Upper lobe of left lung (tissue), 6 donors: ENCODE data around the gene LEPROT. TPM values are rescaled to one million over a fixed set of nuclear protein-coding genes. Genes with fewer than 3 reads are reported as not detected.

Experiments used
- ATAC-seq, 2 donors: fragments of 200-7000 bp; cut with Tn5 transposase; one replicate each; pipeline ENCODE4 v1.9.1; 2022; ENCODE audit warnings: mild to moderate bottlenecking in 2 of 2, moderate library complexity in 2 of 2; ENCODE audit not compliant: low FRiP score in 2 of 2
- DNase-seq, 2 donors: peaks; one replicate each; pipeline ENCODE4 v3.0.0-alpha.2; 2019 to 2020
- H3K27ac ChIP-seq, 4 donors: fragments of 200-600 bp; sonication (generic); one replicate each; pipeline ENCODE4 v1.5.1; 2016 to 2019
- H3K27me3 ChIP-seq, 4 donors: fragments of 200-600 bp; sonication (generic); one replicate each; pipeline ENCODE4 v1.5.1; 2017 to 2019
- H3K36me3 ChIP-seq, 4 donors: fragments of 200-600 bp; sonication (generic); one replicate each; pipeline ENCODE4 v1.5.1; 2016 to 2019
- H3K4me1 ChIP-seq, 4 donors: fragments of 200-600 bp; sonication (generic); one replicate each; pipeline ENCODE4 v1.5.1; 2018 to 2019
- H3K4me3 ChIP-seq, 4 donors: fragments of 200-600 bp; sonication (generic); one replicate each; pipeline ENCODE4 v1.5.1; 2017 to 2019; ENCODE audit warnings: mild to moderate bottlenecking in 2 of 4, moderate library complexity in 1 of 4
- H3K9me3 ChIP-seq, 4 donors: fragments of 200-600 bp; sonication (generic); one replicate each; pipeline ENCODE4 v1.5.1; 2018 to 2019
- CTCF ChIP-seq, 6 experiments: fragments of 450-650 bp in 4 of 6; fragments of 200-600 bp in 2 of 6; sonication (generic) in 2 of 6; IDR thresholded peaks; one replicate each; pipeline ENCODE4 v1.5.1; 2016 to 2019; ENCODE audit warnings: antibody characterized with exemption in 6 of 6
- EP300 ChIP-seq, 4 donors: sonication (generic); formaldehyde crosslinking; IDR thresholded peaks; one replicate each; pipeline ENCODE4 v1.5.1; 2017; ENCODE audit warnings: antibody characterized with exemption in 4 of 4, control low read depth in 2 of 4
- POLR2A ChIP-seq, 4 donors: fragments of 450-650 bp; IDR thresholded peaks; one replicate each; pipeline ENCODE4 v1.5.1; 2016 to 2017; ENCODE audit warnings: antibody characterized with exemption in 4 of 4, mild to moderate bottlenecking in 2 of 4
- POLR2AphosphoS5 ChIP-seq, 2 donors: sonication (generic); formaldehyde crosslinking; IDR thresholded peaks; one replicate each; pipeline ENCODE4 v1.5.1; 2017; ENCODE audit warnings: antibody characterized with exemption in 2 of 2
- WGBS, 2 donors: methylation state at CpG; one replicate each; pipeline ENCODE4 v1.1.5; 2017 to 2018; 5-methylcytosine and 5-hydroxymethylcytosine counted together
- total RNA-seq, 6 donors: library from RNA; depleted of rRNA in 4 of 6; stranded (reverse); fragments of >200 nt in 4 of 6; gene quantifications; one replicate each; pipeline versions ENCODE4 v1.1.0 to v1.2.1, GENCODE V29; 2016 to 2021
- donor health status: DM: no; HTN: no; CAD: no; lungs with moderate emphysema.
- donor health status: DM: no; HTN: yes; CAD: no; lungs with severe emphysema.

The LEPROT gene
- total RNA-seq, result 100 to 1,000 TPM in 1 of 6 donors, 10 to 100 TPM in 5; 28.0 to 120 (median 72.9) TPM

- Histone ChIP-seq H3K36me3 (peaks cover 3 to 7% (median 5%) of the 10 kb centered on the region in 4 donors), H3K4me3 (peak within 1 kb of the TSS; percentile 54 to 78 (median 76)), H3K27me3 (no peaks in the 10 kb centered on the region), H3K4me1 (peaks cover 15 to 40% (median 37%) of the 10 kb centered on the region in 4 donors), H3K27ac (peak within 1 kb of the TSS; percentile 90 to 99 (median 98)), H3K9me3 (no peaks in the 10 kb centered on the region)
- ATAC-seq (peak in 1 of 2 donors; percentile 48), DNase-seq (peak in 1 of 2 donors; percentile 99)
- TF ChIP-seq EP300 (IDR thresholded peaks at IDR 0.05) (peak in 1 of 4 donors; percentile 13), POLR2AphosphoS5 (IDR thresholded peaks at IDR 0.05) (peak; percentile 94 to 95), CTCF (IDR thresholded peaks at IDR 0.05) (peak in 2 of 6 experiments; percentile 9 to 11), POLR2A (IDR thresholded peaks at IDR 0.05) (peak; percentile 78 to 97 (median 82))
- 0% methylated on average over 22 to 28 of the region's 60 CpGs for WGBS, 2 donors
These were observed at the start of gene LEPROT, which contains the start of gene LEPR for GRCh38 chr1:65420590-65421350. Gene LEPROT, plus strand, starts transcription at chr1:65420668. Its CDS starts 57 bp downstream, at chr1:65420725. Gene LEPR, plus strand, starts transcription at chr1:65420668. Its CDS starts 144,898 bp downstream, at chr1:65565566.

GRCh38 chr1:65371544-65371943 is 48.9 kb upstream of the LEPROT start:
- H3K27ac ChIP-seq, result no peak overlapping the region
- ATAC-seq, result no peak
- H3K27me3 ChIP-seq, result no peaks in the 10 kb centered on the region
- no peaks in the 10 kb centered on the region for H3K9me3 ChIP-seq
- H3K36me3 ChIP-seq, result no peaks in the 10 kb centered on the region
- no peaks in the 10 kb centered on the region for H3K4me1 ChIP-seq
- H3K4me3 ChIP-seq, result no peak overlapping the region
- WGBS, 2 donors, result 91 to 93% methylated on average over 3 of the region's 3 CpGs
- no peak for TF ChIP-seq POLR2AphosphoS5 (IDR thresholded peaks at IDR 0.05)
- TF ChIP-seq POLR2A (IDR thresholded peaks at IDR 0.05), result no peak
- TF ChIP-seq EP300 (IDR thresholded peaks at IDR 0.05), result no peak
- no peak for TF ChIP-seq CTCF (IDR thresholded peaks at IDR 0.05)
- no peak for DNase-seq

- TF ChIP-seq POLR2A (IDR thresholded peaks at IDR 0.05) (no peak), EP300 (IDR thresholded peaks at IDR 0.05) (no peak), CTCF (IDR thresholded peaks at IDR 0.05) (no peak), POLR2AphosphoS5 (IDR thresholded peaks at IDR 0.05) (no peak)
- Histone ChIP-seq H3K27me3 (no peaks in the 10 kb centered on the region), H3K36me3 (no peaks in the 10 kb centered on the region), H3K4me3 (no peak overlapping the region), H3K4me1 (no peaks in the 10 kb centered on the region), H3K27ac (no peak overlapping the region), H3K9me3 (no peaks in the 10 kb centered on the region)
- no peak for DNase-seq
- WGBS, 2 donors, result 59 to 68% methylated on average over 1 of the region's 1 CpG
- no peak for ATAC-seq
These were observed 47.9 kb upstream of the LEPROT start for GRCh38 chr1:65372557-65372956.

- 68 to 72% methylated on average over 4 of the region's 4 CpGs for WGBS, 2 donors
These were observed 42.8 kb upstream of the LEPROT start for GRCh38 chr1:65377496-65378246.

More at GRCh38 chr1:65377496-65378246, 42.8 kb upstream of the LEPROT start:
- DNase-seq (no peak), ATAC-seq (no peak)
- no peaks in the 10 kb centered on the region for H3K27me3 ChIP-seq
- H3K4me3 ChIP-seq, result no peak overlapping the region
- no peaks in the 10 kb centered on the region for H3K36me3 ChIP-seq
- TF ChIP-seq EP300 (IDR thresholded peaks at IDR 0.05) (no peak), CTCF (IDR thresholded peaks at IDR 0.05) (no peak)
- no peak overlapping the region for H3K27ac ChIP-seq
- H3K9me3 ChIP-seq, result no peaks in the 10 kb centered on the region
- H3K4me1 ChIP-seq, result no peaks in the 10 kb centered on the region
